COR-L47 (cell line): ENCODE results near the gene FGF22.
A peak's percentile ranks its signal among the peaks of the same experiment; 100 is the strongest.
"Not testable (repeated sequence)": the region's sequence is repeated elsewhere in the genome, so short reads cannot be mapped to it uniquely, and the experiment has no call there.

Experiments used
- DNase-seq: peaks from one replicate; lab custom pipeline; 2025; lab: John Stamatoyannopoulos, UW

Gene FGF22

GRCh38 chr19:639253-640160 lies at the start of gene FGF22:
FGF22 (plus strand) TSS chr19:639879; CDS start chr19:639926, 47 bp downstream.
- DNase-seq: peak; percentile 64

- peak; percentile 34 for DNase-seq
Observed at GRCh38 chr19:590396-590745, 49.3 kb upstream of the FGF22 start.

GRCh38 chr19:590750-591098 lies 49.0 kb upstream of the FGF22 start:
- DNase-seq: no peak

- DNase-seq: no peak
Observed at GRCh38 chr19:591099-591958, 48.4 kb upstream of the FGF22 start.

- no peak for DNase-seq
Observed at GRCh38 chr19:592101-592500, 47.6 kb upstream of the FGF22 start.

- no peak for DNase-seq
Observed at GRCh38 chr19:593055-593454, 46.6 kb upstream of the FGF22 start.

- DNase-seq: no peak
Observed at GRCh38 chr19:593505-593904, 46.2 kb upstream of the FGF22 start.

GRCh38 chr19:594265-594870 lies 45.3 kb upstream of the FGF22 start:
- no peak for DNase-seq

GRCh38 chr19:595326-596262 lies 44.1 kb upstream of the FGF22 start:
- DNase-seq: no peak

- no peak for DNase-seq
Observed at GRCh38 chr19:596263-596655, 43.4 kb upstream of the FGF22 start.

GRCh38 chr19:597406-598315 lies 42.0 kb upstream of the FGF22 start:
- DNase-seq: no peak

- DNase-seq: no peak
Observed at GRCh38 chr19:601310-601709, 38.4 kb upstream of the FGF22 start.

GRCh38 chr19:601790-602189 lies 37.9 kb upstream of the FGF22 start:
- no peak for DNase-seq

GRCh38 chr19:602391-603301 lies 37.0 kb upstream of the FGF22 start:
- DNase-seq: no peak

- not testable (repeated sequence) for DNase-seq
Observed at GRCh38 chr19:603302-603639, 36.4 kb upstream of the FGF22 start.

GRCh38 chr19:603779-604178 lies 35.9 kb upstream of the FGF22 start:
- DNase-seq: not testable (repeated sequence)

- DNase-seq: no peak
Observed at GRCh38 chr19:604355-604754, 35.3 kb upstream of the FGF22 start.

- not testable (repeated sequence) for DNase-seq
Observed at GRCh38 chr19:605061-605971, 34.4 kb upstream of the FGF22 start.
